A549 treated with GW870086 at 1 μM for 4 hours (cell line): Measurements from ENCODE around the gene CLDN15. TPM values are rescaled to one million over a fixed set of nuclear protein-coding genes. Genes with fewer than 3 reads are reported as not detected.

Source experiments
- total RNA-seq: library from RNA; stranded (reverse); fragments of 200-300 nt; extraction: Qiagen RNA extraction; gene quantifications from 5 replicates; pipeline ENCODE4 v1.2.3, GENCODE V29; 2022; ENCODE audit warnings: low read depth

Gene CLDN15
- total RNA-seq: 7.0 to 11.5 TPM (median 10.7 TPM) in 5 replicates

DNA sequence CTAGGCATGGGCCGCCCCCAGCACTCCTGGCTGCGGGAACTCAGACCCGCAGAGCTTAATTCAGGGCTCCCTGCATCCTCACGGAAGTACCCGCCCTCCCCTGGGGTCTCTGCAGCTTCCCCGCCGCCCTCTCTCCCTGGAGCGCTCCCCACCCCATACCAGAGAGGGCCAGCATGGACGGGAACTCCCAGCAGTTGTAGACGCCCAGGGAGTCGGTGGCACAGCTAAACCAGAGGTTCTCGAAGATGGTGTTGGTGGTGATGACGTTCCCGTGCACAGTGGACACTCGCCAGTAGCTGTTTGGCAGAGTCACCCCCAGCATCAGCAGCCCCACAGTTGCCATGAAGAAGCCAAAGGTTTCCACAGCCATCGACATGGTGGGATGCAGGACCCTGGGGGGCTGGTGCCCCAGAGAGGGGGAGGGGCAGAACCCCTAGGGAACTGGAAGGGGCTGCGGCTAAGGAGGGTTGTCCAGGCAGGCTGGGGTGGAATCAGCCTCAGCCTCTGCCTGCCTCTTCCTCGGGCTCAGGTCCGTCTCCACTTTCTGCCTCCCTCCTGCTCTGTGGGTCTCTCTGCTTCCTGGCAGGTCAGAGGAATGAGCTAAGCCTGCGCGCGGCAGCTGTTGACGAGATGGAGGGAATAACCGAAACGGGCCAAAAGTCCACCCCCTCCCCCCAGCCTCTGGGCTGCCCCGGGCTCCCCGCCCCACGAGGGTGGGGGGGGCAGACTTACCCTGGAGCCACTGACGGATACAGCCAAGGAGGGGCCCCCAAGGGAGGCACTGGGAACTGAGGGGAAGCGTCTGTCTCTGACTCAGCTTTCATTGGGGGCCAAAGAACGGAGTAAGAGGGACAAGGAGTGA, at the start of gene CLDN15:
TSS of gene CLDN15 (minus strand) at position 597 of the 862 bp plus-strand sequence. CDS start at position 376, 221 bp downstream.

DNA sequence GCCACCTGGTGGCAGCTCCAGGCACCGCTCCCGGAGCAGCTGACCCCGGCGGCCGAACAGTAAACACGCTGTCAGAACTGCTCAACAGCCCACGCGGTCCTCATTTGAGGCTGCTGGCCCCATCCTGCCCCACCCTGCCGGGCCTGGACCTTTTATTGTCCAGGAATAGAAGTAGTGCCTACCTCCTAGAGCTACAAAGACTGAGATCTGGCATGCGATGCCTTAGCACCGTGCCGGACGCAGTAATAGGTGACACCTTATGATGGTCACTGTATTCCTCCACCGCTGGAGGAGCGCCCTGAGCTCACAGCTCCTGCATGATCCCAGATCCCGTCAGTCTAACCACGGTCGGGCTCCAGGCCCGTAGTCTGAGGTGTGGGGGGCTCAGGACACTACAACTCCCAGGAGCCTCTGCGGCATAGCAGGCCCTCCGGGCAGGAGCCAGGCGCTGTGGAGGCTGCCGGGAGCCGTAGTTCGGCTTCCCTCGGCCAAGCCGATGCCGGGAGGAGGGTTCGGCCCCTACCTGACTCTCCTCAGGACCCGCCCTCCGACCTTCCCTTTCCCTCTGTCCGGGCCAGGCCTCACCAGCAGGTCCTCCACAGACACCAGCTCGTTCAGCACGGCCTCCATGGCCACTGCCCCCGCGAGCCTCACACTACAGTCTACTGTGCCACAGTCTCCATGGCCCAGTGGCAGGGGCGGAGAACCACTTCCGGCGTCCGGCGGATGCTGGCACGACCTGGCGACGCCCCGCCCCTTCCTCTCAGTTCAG, 7.0 kb upstream of the CLDN15 start, which contains the start of gene FIS1:
TSS of gene FIS1 (minus strand) at position 707 of the 772 bp plus-strand sequence. CDS start at position 630, 77 bp downstream.

GRCh38 chr7:101217388-101218235, 20.0 kb downstream of the CLDN15 start, which contains the start of the genes PLOD3 and ZNHIT1:
PLOD3 (minus strand) TSS chr7:101217581; CDS start chr7:101217274, 307 bp downstream.
ZNHIT1 (plus strand) TSS chr7:101218165; CDS start chr7:101218196, 31 bp downstream.

GRCh38 chr7:101200862-101201599, 36.6 kb downstream of the CLDN15 start, which contains the start of gene MOGAT3:
MOGAT3 (minus strand) TSS chr7:101201036; CDS start chr7:101200854, 182 bp downstream.

Other genes with a start within 250 kb of the CLDN15 start
- gene MUC17, start 217.7 kb downstream of the CLDN15 start, total RNA-seq: 0.01 to 0.19 TPM (median 0.03 TPM) in 4 of 5 replicates, not detected in the other
- 11.6 to 15.7 TPM (median 12.4 TPM) in 5 replicates for gene TRIM56, start 152.3 kb downstream of the CLDN15 start, total RNA-seq
- gene SERPINE1, start 110.7 kb downstream of the CLDN15 start, total RNA-seq: 1,451 to 1,792 TPM (median 1,550 TPM) in 5 replicates
- gene AP1S1, start 83.3 kb downstream of the CLDN15 start, total RNA-seq: 140 to 156 TPM (median 147 TPM) in 5 replicates
- 12.8 to 27.7 TPM (median 17.7 TPM) in 5 replicates for gene VGF, start 72.2 kb downstream of the CLDN15 start, total RNA-seq
- 0.06 to 0.25 TPM (median 0.11 TPM) in 5 replicates for gene NAT16, start 57.5 kb downstream of the CLDN15 start, total RNA-seq
- gene MOGAT3, start 36.8 kb downstream of the CLDN15 start, total RNA-seq: not detected in 5 replicates
- 69.1 to 87.4 TPM (median 81.3 TPM) in 5 replicates for gene PLOD3, start 20.2 kb downstream of the CLDN15 start, total RNA-seq
- gene ZNHIT1, start 19.6 kb downstream of the CLDN15 start, total RNA-seq: 80.9 to 104 TPM (median 90.2 TPM) in 5 replicates
- gene FIS1, start 7.3 kb upstream of the CLDN15 start, total RNA-seq: 136 to 151 TPM (median 137 TPM) in 5 replicates
- gene IFT22, start 84.0 kb upstream of the CLDN15 start, total RNA-seq: 49.9 to 56.8 TPM (median 53.6 TPM) in 5 replicates
- 0.36 to 0.83 TPM (median 0.60 TPM) in 5 replicates for gene COL26A1, start 125.1 kb upstream of the CLDN15 start, total RNA-seq